GM12873 (cell line): ENCODE results near the gene SLC3A2.

Experiments
- TF ChIP-seq, protein P1 (sequence below): IDR thresholded peaks from 2 replicates; pipeline ENCODE4 v1.5.1; 2012; ENCODE audit warnings: low read depth, mild to moderate bottlenecking, moderate library complexity, low read length, control low read depth; ENCODE audit not compliant: insufficient read depth; ENCODE audit errors: missing control alignments

SLC3A2 gene

GRCh38 chr11:62855571-62856332 is 24.9 kb upstream of the SLC3A2 start:
- TF ChIP-seq, protein P1, sequence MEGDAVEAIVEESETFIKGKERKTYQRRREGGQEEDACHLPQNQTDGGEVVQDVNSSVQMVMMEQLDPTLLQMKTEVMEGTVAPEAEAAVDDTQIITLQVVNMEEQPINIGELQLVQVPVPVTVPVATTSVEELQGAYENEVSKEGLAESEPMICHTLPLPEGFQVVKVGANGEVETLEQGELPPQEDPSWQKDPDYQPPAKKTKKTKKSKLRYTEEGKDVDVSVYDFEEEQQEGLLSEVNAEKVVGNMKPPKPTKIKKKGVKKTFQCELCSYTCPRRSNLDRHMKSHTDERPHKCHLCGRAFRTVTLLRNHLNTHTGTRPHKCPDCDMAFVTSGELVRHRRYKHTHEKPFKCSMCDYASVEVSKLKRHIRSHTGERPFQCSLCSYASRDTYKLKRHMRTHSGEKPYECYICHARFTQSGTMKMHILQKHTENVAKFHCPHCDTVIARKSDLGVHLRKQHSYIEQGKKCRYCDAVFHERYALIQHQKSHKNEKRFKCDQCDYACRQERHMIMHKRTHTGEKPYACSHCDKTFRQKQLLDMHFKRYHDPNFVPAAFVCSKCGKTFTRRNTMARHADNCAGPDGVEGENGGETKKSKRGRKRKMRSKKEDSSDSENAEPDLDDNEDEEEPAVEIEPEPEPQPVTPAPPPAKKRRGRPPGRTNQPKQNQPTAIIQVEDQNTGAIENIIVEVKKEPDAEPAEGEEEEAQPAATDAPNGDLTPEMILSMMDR: no peak

GRCh38 chr11:62856333-62856895 is 24.3 kb upstream of the SLC3A2 start:
- TF ChIP-seq, protein P1: no peak

DNA sequence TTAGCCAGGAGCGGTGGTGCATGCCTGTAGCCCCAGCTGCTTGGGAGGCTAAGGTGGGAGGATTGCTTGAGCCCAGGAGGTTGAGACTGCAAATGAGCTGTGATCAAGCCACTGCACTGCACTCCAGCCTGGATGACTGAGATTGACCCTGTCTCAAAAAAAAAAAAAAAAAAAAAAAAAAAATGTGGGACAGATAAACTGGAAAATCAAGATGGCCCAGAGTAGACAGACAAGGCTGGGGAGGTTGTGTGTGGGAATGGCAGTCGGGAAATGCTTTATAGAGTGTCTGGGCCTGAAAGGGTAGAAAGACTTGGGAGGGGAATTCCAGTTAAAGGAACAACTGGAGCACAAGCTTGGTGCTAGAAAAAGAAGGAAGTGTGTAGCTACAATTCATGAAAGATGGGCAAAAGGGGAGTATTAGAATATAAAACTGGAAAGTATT is 23.1 kb upstream of the SLC3A2 start:
- TF ChIP-seq, protein P1: no peak

GRCh38 chr11:62858201-62858600 is 22.5 kb upstream of the SLC3A2 start:
- TF ChIP-seq, protein P1: no peak

DNA sequence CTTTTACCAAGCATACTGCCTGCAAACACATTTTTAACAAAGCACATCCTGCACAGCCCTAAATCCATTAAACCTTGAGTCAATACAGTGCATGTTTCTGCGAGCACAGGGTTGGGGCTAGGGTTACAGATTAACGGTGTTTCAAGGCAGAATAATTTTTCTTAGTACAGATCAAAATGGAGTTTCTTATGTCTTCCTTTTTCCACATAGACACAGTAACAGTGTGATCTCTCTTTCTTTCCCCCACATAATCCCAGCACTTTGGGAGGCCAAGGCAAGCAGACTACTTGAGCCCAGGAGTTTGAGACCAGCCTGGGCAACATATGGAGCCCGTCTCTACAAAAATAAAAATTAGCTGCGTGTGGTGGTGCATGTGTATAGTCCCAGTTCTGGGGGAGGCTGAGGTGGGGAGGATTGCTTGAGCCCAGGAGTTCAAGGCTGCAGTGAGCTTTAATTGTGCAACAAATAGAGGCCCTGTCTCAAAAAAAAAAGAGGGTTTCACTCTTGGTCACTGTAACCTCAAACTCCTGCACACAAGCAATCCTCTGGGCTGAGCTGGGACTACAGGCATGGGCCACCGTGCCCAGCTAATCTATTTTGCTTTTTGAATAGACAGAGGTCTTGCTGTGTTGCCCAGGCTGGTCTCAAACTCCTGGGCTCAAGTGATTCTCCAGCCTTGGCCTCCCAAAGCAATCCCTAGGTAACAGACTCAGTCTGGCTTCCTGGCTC is 19.7 kb upstream of the SLC3A2 start:
- TF ChIP-seq, protein P1: no peak

- TF ChIP-seq, protein P1: no peak
These were observed 16.9 kb upstream of the SLC3A2 start for GRCh38 chr11:62863687-62864335.

DNA sequence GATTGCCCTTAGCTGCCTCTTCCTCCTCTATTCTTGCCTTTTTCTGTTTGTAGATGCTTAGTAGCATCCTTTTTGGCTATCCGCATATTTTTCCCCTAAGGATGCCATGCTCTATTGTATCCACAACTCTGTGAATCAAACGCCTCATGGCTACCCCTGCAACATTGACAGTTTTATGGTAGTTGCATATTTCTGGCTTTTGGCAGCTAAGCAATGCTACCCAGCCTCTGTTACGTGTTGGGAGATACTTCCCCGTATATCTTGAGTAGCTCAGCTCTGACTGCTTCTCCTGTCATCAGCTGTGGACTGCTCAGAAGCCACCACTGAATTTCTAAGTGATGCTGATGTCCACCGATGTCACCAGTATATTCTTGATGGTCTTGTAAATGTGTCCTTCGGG is 15.1 kb upstream of the SLC3A2 start:
- TF ChIP-seq, protein P1: no peak
